ENCODE data around the gene AQP10.
"Not testable (repeated sequence)": the region's sequence is repeated elsewhere in the genome, so short reads cannot be mapped to it uniquely, and the experiment has no call there.

The AQP10 gene

GRCh38 chr1:154323493-154323892, 2.6 kb downstream of the AQP10 start:
- in situ Hi-C loops (cut with MboI; ENCODE audit: low sequenced_read_pairs) = no loop called here

- in situ Hi-C loops (cut with MboI; ENCODE audit: low sequenced_read_pairs) = no loop called here
These were observed 3.3 kb downstream of the AQP10 start for GRCh38 chr1:154324241-154324640.

- in situ Hi-C loops (cut with MboI; ENCODE audit: low sequenced_read_pairs) = no loop called here
These were observed 4.0 kb downstream of the AQP10 start, which contains the start of gene ATP8B2 for GRCh38 chr1:154324669-154325582. Gene ATP8B2 (plus strand): TSS chr1:154325525. CDS start chr1:154328142, 2,617 bp downstream.

- in situ Hi-C loops (cut with MboI; ENCODE audit: low sequenced_read_pairs) = no loop called here
These were observed 5.0 kb downstream of the AQP10 start for GRCh38 chr1:154325583-154326545.

- in situ Hi-C loops (cut with MboI; ENCODE audit: low sequenced_read_pairs) = no loop called here
These were observed 5.9 kb downstream of the AQP10 start for GRCh38 chr1:154326546-154327465.

GRCh38 chr1:154327466-154328317, 6.8 kb downstream of the AQP10 start:
- in situ Hi-C loops (cut with MboI; ENCODE audit: low sequenced_read_pairs) = no loop called here

- in situ Hi-C loops (cut with MboI; ENCODE audit: low sequenced_read_pairs) = no loop called here
These were observed 7.6 kb downstream of the AQP10 start for GRCh38 chr1:154328318-154329151.

- in situ Hi-C loops (cut with MboI; ENCODE audit: low sequenced_read_pairs) = no loop called here
These were observed 8.2 kb downstream of the AQP10 start for GRCh38 chr1:154329152-154329521.

- in situ Hi-C loops (cut with MboI; ENCODE audit: low sequenced_read_pairs) = no loop called here
These were observed 8.7 kb downstream of the AQP10 start for GRCh38 chr1:154329551-154330131.

GRCh38 chr1:154330669-154331068, 9.8 kb downstream of the AQP10 start:
- in situ Hi-C loops (cut with MboI; ENCODE audit: low sequenced_read_pairs) = no loop called here

- in situ Hi-C loops (cut with MboI; ENCODE audit: low sequenced_read_pairs) = no loop called here
These were observed 13.5 kb downstream of the AQP10 start for GRCh38 chr1:154334079-154335024.

- in situ Hi-C loops (cut with MboI; ENCODE audit: low sequenced_read_pairs) = no loop called here
These were observed 14.3 kb downstream of the AQP10 start for GRCh38 chr1:154335025-154335714.

GRCh38 chr1:154337253-154337894, 16.5 kb downstream of the AQP10 start:
- in situ Hi-C loops (cut with MboI; ENCODE audit: low sequenced_read_pairs) = no loop called here

GRCh38 chr1:154338875-154339274, 18.0 kb downstream of the AQP10 start:
- in situ Hi-C loops (cut with MboI; ENCODE audit: low sequenced_read_pairs) = no loop called here

GRCh38 chr1:154341366-154341765, 20.5 kb downstream of the AQP10 start:
- in situ Hi-C loops (cut with MboI; ENCODE audit: low sequenced_read_pairs) = not testable (repeated sequence)

GRCh38 chr1:154342132-154342531, 21.2 kb downstream of the AQP10 start:
- in situ Hi-C loops (cut with MboI; ENCODE audit: low sequenced_read_pairs) = no loop called here

All from HL-60/S4 treated with retinoic acid at 250 ng/mL for 4 days and 3 days (cell line).